ENCODE results near the gene ZNF428. TPM values are rescaled to one million over a fixed set of nuclear protein-coding genes. Genes with fewer than 3 reads are reported as not detected.

Gene ZNF428, protein sequence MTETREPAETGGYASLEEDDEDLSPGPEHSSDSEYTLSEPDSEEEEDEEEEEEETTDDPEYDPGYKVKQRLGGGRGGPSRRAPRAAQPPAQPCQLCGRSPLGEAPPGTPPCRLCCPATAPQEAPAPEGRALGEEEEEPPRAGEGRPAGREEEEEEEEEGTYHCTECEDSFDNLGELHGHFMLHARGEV
- total RNA-seq (100 to 1,000 TPM in 1 of 2 donors, 10 to 100 TPM in 1; 66.1 to 123 TPM), polyA plus RNA-seq (ENCODE audit: insufficient read length in 2 of 2) (100 to 1,000 TPM; 290 to 305 TPM)
- long read RNA-seq, donor 1, transcript ZNF428-201 (3 exons, 1,412 nt), result major isoform, 191 of 243 reads
- long read RNA-seq, donor 1, partial matches to known transcripts, result 36 of 243 reads
- long read RNA-seq, donor 1, other reads (novel, unspliced or antisense), result 13 of 243 reads
- long read RNA-seq, donor 2, transcript ZNF428-201 (3 exons, 1,412 nt), result major isoform, 86 of 116 reads
- long read RNA-seq, donor 2, partial matches to known transcripts, result 26 of 116 reads
- long read RNA-seq, donor 2, other reads (novel, unspliced or antisense), result 0 of 116 reads
- long read RNA-seq, donor 3, transcript ZNF428-201 (3 exons, 1,412 nt), result major isoform, 104 of 133 reads
- long read RNA-seq, donor 3, partial matches to known transcripts, result 27 of 133 reads
- long read RNA-seq, donor 3, other reads (novel, unspliced or antisense), result 0 of 133 reads
- long read RNA-seq, donor 4, transcript ZNF428-201 (3 exons, 1,412 nt), result major isoform, 126 of 158 reads
- long read RNA-seq, donor 4, partial matches to known transcripts, result 27 of 158 reads
- long read RNA-seq, donor 4, other reads (novel, unspliced or antisense), result 0 of 158 reads

DNA sequence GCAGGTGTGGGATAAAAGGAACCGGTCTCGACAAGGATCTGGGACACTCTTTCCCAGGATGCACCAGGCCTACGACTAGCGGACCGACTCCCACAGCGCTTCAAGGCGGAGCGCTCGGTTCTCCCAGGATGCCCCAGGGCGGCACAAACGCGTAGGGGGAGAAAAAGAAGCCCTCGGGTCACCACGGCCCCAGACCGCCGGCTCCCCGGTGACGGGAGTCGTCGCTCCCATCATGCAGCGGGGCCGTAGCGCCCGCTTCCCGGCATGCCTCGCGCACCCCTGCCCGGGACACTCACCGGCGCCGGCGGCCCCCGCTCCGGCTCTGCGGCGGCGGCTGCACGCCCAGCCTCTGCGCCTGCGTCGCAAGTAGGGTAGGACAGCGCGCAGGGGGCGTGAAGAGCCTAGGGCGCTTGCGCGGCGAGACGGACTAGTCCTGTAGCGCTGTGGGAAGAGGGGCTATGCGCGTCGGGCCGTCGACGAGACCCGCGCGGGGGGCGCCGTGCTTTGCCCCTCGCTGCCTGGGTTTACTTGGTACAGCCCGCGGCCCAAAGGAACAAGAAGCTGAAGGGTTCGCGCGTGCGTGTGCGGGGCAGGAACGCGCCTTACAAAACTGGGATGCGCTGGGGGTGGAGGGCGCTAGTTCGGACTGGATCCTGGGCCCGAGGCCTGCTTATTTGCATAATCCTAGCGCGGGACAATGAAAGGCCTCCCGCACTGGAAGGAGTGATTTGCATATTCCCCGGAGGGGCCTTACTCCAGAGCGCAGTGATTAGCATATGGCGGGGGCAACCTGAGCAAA, at the start of gene ZNF428:
Gene ZNF428, minus strand, starts transcription at position 368 of the 799 bp plus-strand sequence. CDS start 5,325 bp downstream, outside the sequence.
- peak; percentile 85 to 99 (median 93) for DNase-seq (ENCODE audit: low read depth in 4 of 6, low spot score in 6 of 6)
- peak within 1 kb of the TSS; percentile 98 for H3K27ac ChIP-seq (ENCODE audit: low read depth, low read length)
- under 1% methylated on average over 81 of the region's 81 CpGs for WGBS (ENCODE audit: insufficient coverage)
- no peaks in the 10 kb centered on the region for H3K9me3 ChIP-seq (ENCODE audit: control insufficient read depth, insufficient read depth, low read length)
- peaks cover 27% of the 10 kb centered on the region for H3K4me1 ChIP-seq (ENCODE audit: control insufficient read depth, insufficient read depth, low read length)
- peaks cover 38% of the 10 kb centered on the region for H3K36me3 ChIP-seq (ENCODE audit: control insufficient read depth, insufficient read depth, low read length)
- peak within 1 kb of the TSS; percentile 82 for H3K4me3 ChIP-seq (ENCODE audit: low read depth, low read length)
- H3K27me3 ChIP-seq (ENCODE audit: control insufficient read depth, insufficient read depth, low read length), result no peaks in the 10 kb centered on the region

DNA sequence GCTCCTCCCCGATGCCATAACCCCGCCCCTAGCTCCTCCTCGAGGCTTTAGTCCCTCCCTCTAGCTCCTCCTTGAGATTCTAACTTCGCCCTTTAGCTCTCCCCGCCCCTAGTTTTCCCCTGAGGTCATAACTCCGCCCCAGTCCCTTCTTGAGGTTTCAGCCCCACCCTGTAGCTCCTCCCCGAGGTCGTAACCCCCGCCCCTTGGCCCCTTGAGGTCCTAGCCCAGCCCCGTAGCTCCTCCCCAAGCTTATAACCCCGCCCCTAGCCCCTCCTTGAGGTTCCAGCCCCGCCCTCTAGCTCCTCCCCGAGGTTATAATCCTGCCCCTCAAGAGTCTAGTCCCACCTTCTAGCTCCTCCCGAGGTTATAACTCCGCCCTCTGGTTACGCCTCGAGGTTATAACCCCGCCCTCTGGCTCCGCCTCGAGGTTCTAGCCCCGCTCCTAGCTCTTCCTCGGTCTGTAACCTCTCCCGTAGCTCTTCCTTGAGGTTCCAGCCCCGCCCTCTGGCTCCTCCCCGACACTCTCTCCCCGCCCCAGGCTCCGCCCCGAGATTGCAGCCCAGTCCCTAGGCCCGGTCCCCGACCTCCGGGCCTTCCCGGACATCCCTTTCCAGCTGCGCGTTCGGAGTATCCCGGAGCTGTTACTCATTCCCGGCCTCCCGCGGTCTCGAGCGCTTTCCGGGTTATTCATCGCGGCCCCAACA, 49.1 kb upstream of the ZNF428 start:
- WGBS (ENCODE audit: insufficient coverage), result 0% methylated on average over 43 of the region's 44 CpGs
- peak; percentile 86 to 98 (median 90) for DNase-seq (ENCODE audit: low read depth in 4 of 6, low spot score in 6 of 6)
- H3K9me3 ChIP-seq (ENCODE audit: control insufficient read depth, insufficient read depth, low read length), result no peaks in the 10 kb centered on the region
- H3K27ac ChIP-seq (ENCODE audit: low read depth, low read length), result peak overlapping the region; percentile 83
- peaks cover 11% of the 10 kb centered on the region for H3K27me3 ChIP-seq (ENCODE audit: control insufficient read depth, insufficient read depth, low read length)
- H3K4me3 ChIP-seq (ENCODE audit: low read depth, low read length), result peak overlapping the region; percentile 54
- peaks cover 35% of the 10 kb centered on the region for H3K4me1 ChIP-seq (ENCODE audit: control insufficient read depth, insufficient read depth, low read length)
- H3K36me3 ChIP-seq (ENCODE audit: control insufficient read depth, insufficient read depth, low read length), result no peaks in the 10 kb centered on the region

DNA sequence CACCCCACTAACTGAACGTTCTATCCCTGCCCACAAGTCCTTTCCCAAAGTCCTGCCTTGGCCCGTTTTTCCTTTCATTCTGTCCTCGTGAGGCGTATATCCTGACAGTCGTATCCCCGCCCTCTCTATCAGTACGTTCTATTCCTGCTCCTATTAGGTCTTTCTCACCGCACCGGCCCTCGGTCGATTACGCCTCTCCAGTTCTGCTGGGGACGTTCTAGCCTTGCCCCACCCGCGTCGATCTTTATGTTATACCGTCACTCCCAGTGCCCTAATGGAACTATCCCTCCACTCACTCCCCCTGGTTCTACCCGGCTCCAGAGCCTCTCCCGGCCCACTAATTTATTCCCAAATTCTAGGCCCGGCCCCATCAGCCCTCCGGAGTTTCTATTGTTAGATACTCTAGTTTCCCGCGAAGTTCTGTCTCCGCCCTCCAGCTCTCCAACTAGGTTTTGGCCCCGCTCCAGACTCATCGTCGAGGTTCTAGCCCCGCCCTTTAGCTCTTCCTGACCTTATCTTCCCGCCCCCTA, 48.5 kb upstream of the ZNF428 start:
- 6% methylated on average over 29 of the region's 29 CpGs for WGBS (ENCODE audit: insufficient coverage)
- Histone ChIP-seq H3K9me3 (ENCODE audit: control insufficient read depth, insufficient read depth, low read length) (no peaks in the 10 kb centered on the region), H3K27me3 (ENCODE audit: control insufficient read depth, insufficient read depth, low read length) (peaks cover 11% of the 10 kb centered on the region), H3K4me3 (ENCODE audit: low read depth, low read length) (peak overlapping the region; percentile 44), H3K36me3 (ENCODE audit: control insufficient read depth, insufficient read depth, low read length) (no peaks in the 10 kb centered on the region), H3K4me1 (ENCODE audit: control insufficient read depth, insufficient read depth, low read length) (peaks cover 35% of the 10 kb centered on the region), H3K27ac (ENCODE audit: low read depth, low read length) (peak overlapping the region; percentile 64)
- DNase-seq (ENCODE audit: low read depth in 4 of 6, low spot score in 6 of 6), result peak in 2 of 6 donors; percentile 80 to 88

DNA sequence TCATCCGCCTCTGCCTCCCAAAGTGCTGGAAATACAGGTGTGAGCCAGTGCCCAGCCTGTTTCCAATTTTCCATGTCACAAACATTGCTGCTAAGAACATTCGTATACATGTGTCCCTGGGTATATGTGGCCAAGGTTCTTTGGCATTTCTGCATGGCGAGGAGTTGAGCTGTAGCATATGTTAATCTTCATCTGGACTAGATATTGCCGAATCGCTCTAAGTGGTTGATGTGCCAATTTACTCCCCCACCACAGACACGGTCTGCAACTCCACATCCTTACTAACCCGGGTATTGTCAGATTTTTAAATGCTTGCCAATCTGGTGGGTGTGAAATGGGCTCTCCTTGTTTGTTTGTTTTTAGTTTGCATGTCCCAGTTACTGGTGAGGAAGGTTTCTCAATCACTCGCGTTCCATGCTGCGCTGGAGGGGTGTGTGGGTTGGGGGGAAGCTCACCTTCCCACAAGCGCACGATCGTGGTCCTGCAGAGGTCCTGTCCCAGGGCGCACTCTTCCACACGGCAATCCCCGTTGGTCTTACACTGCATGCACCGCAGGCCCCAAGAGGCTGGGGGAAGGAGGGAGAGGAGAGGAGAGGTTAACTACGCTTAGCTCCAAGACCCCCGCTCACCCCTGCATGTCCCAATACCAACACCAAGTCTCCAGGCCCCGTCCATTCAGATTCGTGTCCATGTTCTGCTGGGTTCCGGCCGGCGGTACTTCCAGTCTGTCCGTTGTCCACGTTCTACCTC, 47.9 kb upstream of the ZNF428 start:
- peak in 1 of 6 donors; percentile 56 for DNase-seq (ENCODE audit: low read depth in 4 of 6, low spot score in 6 of 6)
- peaks cover 35% of the 10 kb centered on the region for H3K4me1 ChIP-seq (ENCODE audit: control insufficient read depth, insufficient read depth, low read length)
- peak overlapping the region; percentile 44 for H3K4me3 ChIP-seq (ENCODE audit: low read depth, low read length)
- no peaks in the 10 kb centered on the region for H3K36me3 ChIP-seq (ENCODE audit: control insufficient read depth, insufficient read depth, low read length)
- WGBS (ENCODE audit: insufficient coverage), result 57% methylated on average over 9 of the region's 26 CpGs
- H3K9me3 ChIP-seq (ENCODE audit: control insufficient read depth, insufficient read depth, low read length), result no peaks in the 10 kb centered on the region
- peaks cover 11% of the 10 kb centered on the region for H3K27me3 ChIP-seq (ENCODE audit: control insufficient read depth, insufficient read depth, low read length)
- H3K27ac ChIP-seq (ENCODE audit: low read depth, low read length), result no peak overlapping the region

DNA sequence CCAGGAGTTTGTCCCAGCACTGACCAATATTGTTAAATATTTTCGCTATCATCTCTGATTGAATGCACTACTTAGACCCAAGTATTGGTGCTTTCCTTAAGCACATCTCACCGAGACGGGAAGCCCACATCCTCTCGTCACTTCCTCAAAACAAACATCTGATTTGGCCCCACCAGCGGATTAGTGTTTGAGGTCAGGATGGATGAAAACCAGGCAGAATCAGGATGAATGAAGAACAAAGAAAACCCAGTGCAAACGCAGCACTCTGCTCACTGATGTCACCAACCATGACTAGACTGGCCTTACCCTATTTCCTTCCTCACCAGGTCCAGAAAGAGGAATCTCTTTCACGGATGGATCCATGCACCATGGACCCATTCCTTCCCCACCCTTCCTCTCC, 44.6 kb upstream of the ZNF428 start:
- Histone ChIP-seq H3K27me3 (ENCODE audit: control insufficient read depth, insufficient read depth, low read length) (peaks cover 4% of the 10 kb centered on the region), H3K4me1 (ENCODE audit: control insufficient read depth, insufficient read depth, low read length) (peaks cover 24% of the 10 kb centered on the region), H3K4me3 (ENCODE audit: low read depth, low read length) (no peak overlapping the region), H3K36me3 (ENCODE audit: control insufficient read depth, insufficient read depth, low read length) (no peaks in the 10 kb centered on the region), H3K9me3 (ENCODE audit: control insufficient read depth, insufficient read depth, low read length) (no peaks in the 10 kb centered on the region), H3K27ac (ENCODE audit: low read depth, low read length) (no peak overlapping the region)
- no peak for DNase-seq (ENCODE audit: low read depth in 4 of 6, low spot score in 6 of 6)
- 89% methylated on average over 1 of the region's 7 CpGs for WGBS (ENCODE audit: insufficient coverage)

DNA sequence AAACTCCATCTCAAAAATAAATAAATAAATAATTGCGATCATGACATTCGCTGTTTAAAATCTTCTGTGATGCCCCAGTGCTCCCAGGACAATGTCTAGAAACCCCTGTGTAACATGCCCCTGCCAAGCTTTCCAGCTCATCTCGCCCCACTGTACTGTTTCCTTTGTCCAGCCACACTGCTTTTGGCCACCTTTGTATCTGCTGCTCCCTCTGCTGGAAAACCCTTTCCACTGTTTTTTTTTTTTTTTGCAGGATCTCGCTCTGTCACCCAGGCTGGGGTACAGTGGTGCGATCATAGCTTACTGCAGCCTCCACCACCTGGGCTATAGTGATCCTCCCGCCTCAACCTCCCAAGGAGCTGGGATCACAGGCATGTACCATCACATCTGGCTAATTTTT, 43.1 kb upstream of the ZNF428 start:
- peak in 2 of 6 donors; percentile 16 to 44 for DNase-seq (ENCODE audit: low read depth in 4 of 6, low spot score in 6 of 6)
- Histone ChIP-seq H3K9me3 (ENCODE audit: control insufficient read depth, insufficient read depth, low read length) (peaks cover 3% of the 10 kb centered on the region), H3K4me1 (ENCODE audit: control insufficient read depth, insufficient read depth, low read length) (peaks cover 9% of the 10 kb centered on the region), H3K4me3 (ENCODE audit: low read depth, low read length) (no peak overlapping the region), H3K27ac (ENCODE audit: low read depth, low read length) (no peak overlapping the region), H3K36me3 (ENCODE audit: control insufficient read depth, insufficient read depth, low read length) (no peaks in the 10 kb centered on the region), H3K27me3 (ENCODE audit: control insufficient read depth, insufficient read depth, low read length) (no peaks in the 10 kb centered on the region)
- WGBS (ENCODE audit: insufficient coverage), result 80% methylated on average over 4 of the region's 6 CpGs

DNA sequence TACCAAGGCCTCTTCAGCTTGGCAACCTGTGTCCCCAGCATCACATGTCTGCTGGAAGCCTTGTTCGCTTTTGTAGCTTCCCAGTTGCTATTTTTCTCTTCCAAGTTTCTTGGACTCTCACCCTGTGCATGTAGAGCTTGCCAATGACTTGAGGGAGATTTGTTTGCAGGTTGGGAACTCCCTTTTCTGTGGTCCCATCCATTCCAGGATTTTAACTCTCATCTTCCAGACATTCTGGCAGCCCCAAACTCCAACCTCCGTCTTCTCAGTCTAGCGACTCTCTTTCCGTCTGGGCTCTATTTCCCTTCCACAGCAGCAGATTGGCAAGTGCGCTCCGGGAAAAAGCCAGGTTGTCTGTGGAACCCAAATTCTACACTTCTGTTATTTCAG, 41.5 kb upstream of the ZNF428 start:
- 49% methylated on average over 5 of the region's 6 CpGs for WGBS (ENCODE audit: insufficient coverage)
- Histone ChIP-seq H3K9me3 (ENCODE audit: control insufficient read depth, insufficient read depth, low read length) (peaks cover 3% of the 10 kb centered on the region), H3K4me1 (ENCODE audit: control insufficient read depth, insufficient read depth, low read length) (peaks cover 5% of the 10 kb centered on the region), H3K27me3 (ENCODE audit: control insufficient read depth, insufficient read depth, low read length) (no peaks in the 10 kb centered on the region), H3K36me3 (ENCODE audit: control insufficient read depth, insufficient read depth, low read length) (no peaks in the 10 kb centered on the region), H3K27ac (ENCODE audit: low read depth, low read length) (no peak overlapping the region), H3K4me3 (ENCODE audit: low read depth, low read length) (no peak overlapping the region)
- peak in 1 of 6 donors; percentile 89 for DNase-seq (ENCODE audit: low read depth in 4 of 6, low spot score in 6 of 6)

DNA sequence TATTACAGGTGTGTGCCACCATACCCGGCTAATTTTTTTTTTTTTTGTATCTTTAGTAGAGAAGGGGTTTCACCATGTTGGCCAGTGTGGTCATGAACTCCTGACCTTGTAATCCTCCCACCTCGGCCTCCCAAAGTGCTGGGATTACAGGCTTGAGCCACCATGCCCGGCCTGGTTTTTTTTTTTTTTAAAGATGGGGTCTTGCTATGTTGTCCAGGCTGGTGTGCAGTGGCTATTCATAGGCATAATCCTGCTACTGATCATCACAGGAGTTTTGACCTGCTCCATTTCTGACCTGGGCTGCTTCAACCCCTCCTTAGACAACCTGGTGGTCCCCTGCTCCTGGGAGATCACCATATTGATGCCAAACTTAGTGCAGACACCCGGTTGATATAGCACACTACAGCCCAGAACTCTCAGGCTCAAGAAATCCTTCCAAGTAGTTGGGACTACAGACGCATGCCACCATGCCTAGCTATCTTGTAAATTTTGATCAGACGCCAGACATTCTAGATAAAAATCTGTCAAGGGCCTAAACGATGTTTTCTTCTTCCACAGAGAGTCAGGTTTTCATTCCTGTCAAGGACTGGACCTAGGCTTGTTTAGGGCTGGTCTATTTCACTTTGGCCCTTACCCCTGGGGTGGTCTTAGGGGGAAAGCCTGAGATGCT, 41.0 kb upstream of the ZNF428 start:
- H3K9me3 ChIP-seq (ENCODE audit: control insufficient read depth, insufficient read depth, low read length), result peaks cover 3% of the 10 kb centered on the region
- H3K27ac ChIP-seq (ENCODE audit: low read depth, low read length), result no peak overlapping the region
- no peak for DNase-seq (ENCODE audit: low read depth in 4 of 6, low spot score in 6 of 6)
- WGBS (ENCODE audit: insufficient coverage), result 82% methylated on average over 3 of the region's 7 CpGs
- H3K27me3 ChIP-seq (ENCODE audit: control insufficient read depth, insufficient read depth, low read length), result no peaks in the 10 kb centered on the region
- H3K36me3 ChIP-seq (ENCODE audit: control insufficient read depth, insufficient read depth, low read length), result peaks cover under 1% of the 10 kb centered on the region
- H3K4me3 ChIP-seq (ENCODE audit: low read depth, low read length), result no peak overlapping the region
- peaks cover 5% of the 10 kb centered on the region for H3K4me1 ChIP-seq (ENCODE audit: control insufficient read depth, insufficient read depth, low read length)
